NCI-H1930 (cell line): ENCODE data around the gene PPIL1.
"Not testable (repeated sequence)": the region's sequence is repeated elsewhere in the genome, so short reads cannot be mapped to it uniquely, and the experiment has no call there.

Experiments used
- DNase-seq, 2 experiments: peaks; one replicate each; lab custom pipeline; 2025; lab: John Stamatoyannopoulos, UW

The PPIL1 gene

DNA sequence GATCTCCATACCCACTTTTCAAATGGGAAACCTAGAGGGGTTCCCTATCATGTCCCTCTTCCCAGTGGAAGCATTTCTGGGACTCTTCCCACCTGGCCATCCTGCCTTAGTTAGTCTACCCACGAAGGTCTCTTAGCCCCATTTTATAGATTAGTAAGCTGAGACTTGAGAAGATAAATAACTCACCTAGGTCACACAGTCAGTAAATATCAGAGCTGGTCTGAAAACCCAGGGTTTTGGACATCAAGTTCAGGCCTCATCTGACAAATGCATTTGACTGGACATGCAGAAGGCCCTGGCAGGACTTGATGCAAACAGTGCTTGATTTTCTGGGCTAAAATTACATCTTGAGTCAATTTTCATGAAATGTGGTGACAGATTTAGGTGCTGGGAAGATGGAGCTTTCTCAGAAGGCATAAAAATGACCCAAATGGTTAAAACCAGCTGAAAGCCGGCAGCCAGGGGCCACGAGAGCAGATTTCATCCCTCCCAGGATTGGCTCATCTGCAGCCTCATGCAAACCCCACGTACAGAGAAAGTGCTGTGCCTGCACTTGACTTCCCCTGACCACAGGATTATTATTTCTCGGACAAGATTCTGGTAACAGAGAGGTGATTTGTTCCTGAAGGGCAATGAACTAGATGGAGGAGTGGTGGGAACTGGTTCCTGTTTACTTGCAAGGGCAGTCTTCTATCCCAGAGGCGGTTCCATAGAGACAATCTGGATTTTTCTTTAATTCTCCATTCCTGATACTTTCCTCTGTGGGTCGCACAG is 58.5 kb downstream of the PPIL1 start:
- DNase-seq, result no peak

DNA sequence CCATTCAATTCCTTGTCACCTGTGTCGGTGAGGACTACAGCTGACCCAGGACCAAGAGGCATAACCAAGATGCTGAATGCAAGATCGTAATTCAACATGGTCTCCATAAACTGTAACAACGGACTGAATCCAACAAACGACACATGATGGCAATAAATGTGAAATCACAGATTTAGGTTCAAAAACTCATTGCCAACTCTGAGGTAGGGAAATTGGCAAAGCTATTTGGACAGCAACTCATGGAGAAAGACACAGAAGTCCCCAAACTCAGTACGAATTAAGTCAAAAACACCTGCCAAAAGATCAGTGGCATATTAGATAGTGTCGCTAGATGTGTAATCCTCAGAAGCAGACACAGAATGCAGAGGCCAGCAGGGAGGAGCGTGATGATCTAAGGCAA is 60.4 kb downstream of the PPIL1 start:
- no peak for DNase-seq

GRCh38 chr6:36813526-36813925 is 61.1 kb downstream of the PPIL1 start:
- no peak for DNase-seq

DNA sequence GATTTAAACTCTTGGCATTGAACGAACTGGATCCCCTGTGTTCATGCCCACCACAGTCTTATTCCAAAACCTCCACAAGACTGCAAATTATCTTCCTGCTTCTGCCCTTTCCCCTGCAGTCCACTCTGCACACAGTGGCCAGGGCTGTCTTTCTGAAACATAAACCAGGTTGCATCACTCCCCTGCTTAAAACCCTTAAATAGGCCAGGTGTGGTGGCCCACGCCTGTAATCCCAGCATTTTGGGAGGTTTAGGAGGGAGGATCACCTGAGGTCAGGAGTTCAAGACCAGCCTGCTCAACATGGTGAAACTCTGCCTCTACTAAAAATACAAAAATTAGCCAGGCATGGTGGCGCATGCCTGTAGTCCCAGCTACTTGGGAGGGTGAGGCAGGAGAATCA is 61.6 kb downstream of the PPIL1 start:
- not testable (repeated sequence) for DNase-seq

DNA sequence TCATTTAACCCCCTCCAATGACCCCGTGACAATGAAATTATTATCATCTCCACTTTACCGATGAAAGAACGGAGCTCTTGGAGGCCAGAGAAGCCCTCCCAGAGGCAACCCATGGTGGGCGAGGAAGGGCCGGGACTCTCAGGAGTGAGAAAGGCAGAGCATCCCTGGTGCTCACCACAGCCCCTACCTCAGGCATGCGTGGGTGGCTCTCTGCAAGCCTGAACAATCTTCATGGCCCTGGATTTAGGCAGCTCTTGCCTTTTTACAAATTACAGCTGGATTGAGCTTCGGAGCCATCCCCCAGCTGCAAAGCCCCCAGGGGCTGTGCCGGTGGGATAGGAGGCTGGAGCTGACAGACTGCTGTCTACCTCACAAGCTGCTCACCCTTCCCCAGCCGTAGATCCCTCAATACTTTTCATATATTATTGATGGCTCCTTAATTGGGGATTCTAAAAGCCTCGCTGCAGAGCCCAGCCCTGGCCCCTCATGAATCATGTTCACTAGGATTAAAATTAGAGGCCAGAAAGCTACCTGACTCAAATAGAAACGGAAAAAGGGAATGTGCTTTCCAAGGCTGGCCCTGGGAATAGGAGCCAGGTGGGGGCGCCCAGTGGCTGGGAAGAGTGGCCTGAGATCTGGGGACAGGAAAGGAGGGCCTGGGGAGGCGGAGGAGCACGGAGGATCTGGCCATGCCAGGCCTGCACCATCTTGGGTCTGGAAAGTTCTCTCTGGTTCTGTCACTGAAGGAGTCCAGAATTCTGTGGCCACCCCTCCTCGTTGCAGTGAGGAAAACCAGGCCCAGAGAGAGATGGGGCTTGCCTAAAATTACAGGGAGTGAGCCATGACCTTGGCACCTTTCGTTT is 64.4 kb downstream of the PPIL1 start:
- no peak for DNase-seq

DNA sequence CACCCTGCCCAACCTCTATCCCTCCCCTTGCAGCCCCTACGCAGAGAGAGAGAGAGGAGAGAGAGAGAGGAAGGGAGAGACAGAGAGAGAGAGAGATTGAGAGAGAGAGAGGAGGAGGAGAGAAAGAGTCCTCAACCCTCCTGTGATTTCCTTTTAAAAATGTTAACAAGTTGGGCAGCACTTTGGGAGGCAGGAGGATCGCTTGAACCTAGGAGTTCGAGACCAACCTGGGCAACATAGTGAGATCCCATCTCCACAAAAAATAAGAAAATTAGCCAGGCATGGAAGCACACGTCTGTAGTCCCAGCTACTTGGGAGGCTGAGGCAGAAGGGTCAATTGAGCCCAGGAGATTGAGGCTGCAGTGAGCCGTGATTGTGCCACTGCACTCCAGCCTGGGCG is 65.4 kb downstream of the PPIL1 start:
- no peak for DNase-seq

DNA sequence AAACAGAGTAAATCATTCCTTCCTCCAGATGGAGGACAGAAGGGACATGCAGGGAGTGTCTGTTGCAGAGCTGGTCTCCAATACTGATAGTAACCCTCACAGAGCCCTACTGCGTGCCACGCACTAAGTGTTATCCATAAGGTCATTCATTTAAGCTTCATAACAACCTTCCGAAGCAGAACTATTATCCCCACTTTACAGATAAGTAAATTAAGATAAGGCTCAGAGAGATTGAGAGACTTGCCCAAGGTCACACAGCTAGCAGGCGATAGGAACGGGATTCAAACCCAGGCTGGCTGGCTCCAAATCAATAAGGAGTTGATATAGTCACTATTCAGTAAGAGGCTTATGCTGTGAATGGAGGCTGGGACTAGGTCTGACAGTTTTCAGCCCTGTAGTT is 66.0 kb downstream of the PPIL1 start:
- DNase-seq, result no peak

DNA sequence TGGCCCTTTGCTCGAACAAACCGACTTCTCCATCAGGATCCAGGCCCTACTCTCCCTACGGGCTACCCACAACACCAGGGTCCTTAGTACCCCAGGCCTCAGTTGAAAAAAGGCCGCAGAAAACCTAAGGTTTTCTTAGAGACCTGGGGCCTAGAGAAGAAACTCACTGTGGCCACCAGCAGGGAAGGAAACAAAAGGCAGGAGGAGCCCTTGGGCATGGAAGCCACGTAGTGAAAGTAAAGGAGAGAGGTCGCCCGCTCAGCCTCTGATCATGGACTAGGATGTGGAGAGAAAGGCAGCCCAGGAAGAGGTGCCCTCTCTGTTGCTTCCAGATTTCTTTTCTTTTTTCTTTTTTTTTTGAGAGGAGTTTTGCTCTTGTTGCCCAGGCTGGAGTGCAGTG is 66.9 kb downstream of the PPIL1 start:
- DNase-seq, result no peak

- DNase-seq, result no peak
These were observed 67.5 kb downstream of the PPIL1 start for GRCh38 chr6:36807143-36807542.

DNA sequence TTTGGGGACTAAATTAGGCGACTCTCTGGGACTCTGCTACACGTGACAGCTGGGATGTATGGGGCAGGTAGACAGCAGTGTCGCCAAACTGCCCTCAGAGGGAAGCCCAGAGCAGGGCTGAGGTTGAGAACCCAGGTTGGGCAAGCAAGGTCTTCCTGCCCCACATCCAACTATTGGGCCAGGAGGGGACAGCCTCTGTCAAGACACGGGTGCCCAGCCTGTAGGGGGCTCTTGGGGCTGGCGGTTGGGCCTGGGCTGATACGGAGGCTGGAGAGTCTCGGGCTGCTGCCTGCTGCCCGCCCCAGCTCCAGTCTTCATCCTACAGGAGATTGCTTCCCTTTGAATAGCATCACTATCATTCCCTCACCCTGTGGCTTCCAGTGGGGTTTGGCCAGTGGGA is 68.7 kb downstream of the PPIL1 start:
- DNase-seq, result no peak

DNA sequence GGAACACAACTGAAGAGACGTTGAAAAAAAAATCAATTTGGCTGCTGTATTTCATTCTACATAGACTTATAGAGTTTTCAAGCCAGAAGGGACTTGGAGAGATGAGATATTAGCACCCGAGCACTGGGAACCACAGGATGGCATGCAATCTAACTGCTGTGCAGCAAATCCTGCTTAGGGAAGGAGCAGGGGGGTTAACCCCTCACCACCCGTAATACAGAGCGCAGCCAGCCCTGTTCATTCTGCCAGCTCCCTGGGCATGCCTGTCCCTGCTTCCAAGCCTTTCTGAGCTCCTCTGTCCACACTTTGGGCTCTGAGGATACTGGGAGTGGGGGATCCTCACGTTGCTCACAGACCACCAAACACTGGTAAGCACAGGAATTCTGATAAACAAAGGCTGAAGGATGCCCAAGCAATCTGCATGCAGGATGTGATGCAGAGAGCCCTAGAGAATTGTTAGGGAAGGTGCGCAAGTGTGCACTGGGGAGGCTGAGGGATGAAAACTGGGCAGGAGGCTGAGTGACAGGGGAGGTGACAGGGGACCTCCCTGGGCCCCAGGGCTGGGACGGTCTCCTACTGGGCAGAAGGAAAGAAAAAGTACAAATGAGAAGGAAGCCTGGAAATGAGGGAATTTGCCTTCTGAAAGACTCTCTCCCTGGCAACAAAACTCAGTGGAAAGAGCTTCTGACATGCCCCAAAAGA is 69.4 kb downstream of the PPIL1 start:
- DNase-seq, result no peak
